Fibroblast of villous mesenchyme (primary cell): ENCODE measurements around the gene SYNPR. TPM values are rescaled to one million over a fixed set of nuclear protein-coding genes. Genes with fewer than 3 reads are reported as not detected.
A peak's percentile ranks its signal among the peaks of the same experiment; 100 is the strongest.

Source experiments
- DNase-seq: peaks from one replicate; pipeline ENCODE4 v3.0.0-alpha.2; 2010; ENCODE audit warnings: low read depth
- H3K4me3 ChIP-seq: 2 replicates; pipeline ENCODE4 v1.5.1; 2011; ENCODE audit warnings: low read depth, mild to moderate bottlenecking, low read length
- total RNA-seq: library from RNA; depleted of rRNA; stranded (reverse); fragments of >200 nt; gene quantifications from 2 replicates; pipeline ENCODE4 v1.2.3, GENCODE V29; 2012
- TF ChIP-seq, protein P1 (sequence below): IDR thresholded peaks from 2 replicates; pipeline ENCODE4 v1.5.1; 2012; ENCODE audit warnings: low read depth, mild to moderate bottlenecking, low read length; ENCODE audit not compliant: insufficient read depth

Gene SYNPR
- total RNA-seq, 1 donor: not detected

DNA sequence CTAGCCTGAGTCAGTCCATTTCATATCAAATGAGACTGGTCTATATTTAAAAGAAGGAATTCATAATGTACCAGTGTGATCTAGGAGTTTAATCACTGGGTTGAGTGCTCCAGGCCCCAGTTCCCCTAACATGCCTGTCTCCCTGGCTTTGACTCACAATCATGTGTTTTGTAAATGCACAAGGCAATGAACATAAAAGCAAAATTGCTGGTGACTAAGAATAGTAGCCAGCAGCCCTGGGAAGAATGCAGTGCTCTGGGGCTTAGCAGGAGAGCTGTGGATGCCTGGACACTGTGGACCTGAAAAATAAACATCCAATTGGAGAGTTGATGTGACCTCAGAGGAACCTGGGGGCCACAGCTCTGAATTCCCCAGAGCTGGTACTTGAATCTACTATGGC lies 50.3 kb downstream of the SYNPR start:
- TF ChIP-seq, protein P1, sequence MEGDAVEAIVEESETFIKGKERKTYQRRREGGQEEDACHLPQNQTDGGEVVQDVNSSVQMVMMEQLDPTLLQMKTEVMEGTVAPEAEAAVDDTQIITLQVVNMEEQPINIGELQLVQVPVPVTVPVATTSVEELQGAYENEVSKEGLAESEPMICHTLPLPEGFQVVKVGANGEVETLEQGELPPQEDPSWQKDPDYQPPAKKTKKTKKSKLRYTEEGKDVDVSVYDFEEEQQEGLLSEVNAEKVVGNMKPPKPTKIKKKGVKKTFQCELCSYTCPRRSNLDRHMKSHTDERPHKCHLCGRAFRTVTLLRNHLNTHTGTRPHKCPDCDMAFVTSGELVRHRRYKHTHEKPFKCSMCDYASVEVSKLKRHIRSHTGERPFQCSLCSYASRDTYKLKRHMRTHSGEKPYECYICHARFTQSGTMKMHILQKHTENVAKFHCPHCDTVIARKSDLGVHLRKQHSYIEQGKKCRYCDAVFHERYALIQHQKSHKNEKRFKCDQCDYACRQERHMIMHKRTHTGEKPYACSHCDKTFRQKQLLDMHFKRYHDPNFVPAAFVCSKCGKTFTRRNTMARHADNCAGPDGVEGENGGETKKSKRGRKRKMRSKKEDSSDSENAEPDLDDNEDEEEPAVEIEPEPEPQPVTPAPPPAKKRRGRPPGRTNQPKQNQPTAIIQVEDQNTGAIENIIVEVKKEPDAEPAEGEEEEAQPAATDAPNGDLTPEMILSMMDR: no peak
- peak; percentile 70 for DNase-seq
- no peak overlapping the region for H3K4me3 ChIP-seq

- TF ChIP-seq, protein P1: no peak
- no peak for DNase-seq
- H3K4me3 ChIP-seq: no peak overlapping the region
These were observed 53.4 kb downstream of the SYNPR start for GRCh38 chr3:63331520-63331919.

GRCh38 chr3:63333815-63334214 lies 55.7 kb downstream of the SYNPR start:
- DNase-seq: peak; percentile 28
- TF ChIP-seq, protein P1: peak; percentile 13
- no peak overlapping the region for H3K4me3 ChIP-seq

DNA sequence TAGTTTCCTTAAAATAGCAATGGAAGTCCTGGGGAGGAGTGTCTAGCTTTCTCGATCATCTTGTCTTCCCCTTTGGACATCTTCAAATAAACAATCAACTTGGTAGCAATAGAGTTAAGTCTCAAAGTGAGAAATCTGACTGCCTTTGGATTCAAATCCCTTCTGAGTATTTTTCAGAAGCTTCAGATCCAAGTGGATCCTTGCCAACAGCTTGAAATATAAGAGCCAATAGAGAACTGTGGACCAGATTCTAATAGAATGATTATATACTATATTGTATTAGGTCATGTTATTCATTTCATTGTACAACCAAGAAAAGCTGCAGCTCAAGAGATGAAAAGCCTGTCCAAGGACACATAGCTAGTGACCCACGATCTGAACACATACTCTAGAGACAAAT lies 60.2 kb downstream of the SYNPR start:
- TF ChIP-seq, protein P1: no peak
- DNase-seq: no peak
- no peak overlapping the region for H3K4me3 ChIP-seq

- H3K4me3 ChIP-seq: no peak overlapping the region
- DNase-seq: peak; percentile 99
- TF ChIP-seq, protein P1: no peak
These were observed 65.6 kb downstream of the SYNPR start for GRCh38 chr3:63343674-63344073.

GRCh38 chr3:63344661-63345060 lies 66.6 kb downstream of the SYNPR start:
- no peak for DNase-seq
- TF ChIP-seq, protein P1: no peak
- no peak overlapping the region for H3K4me3 ChIP-seq
